Liver (tissue), 9 donors: ENCODE results near the gene FBXO48. TPM values are rescaled to one million over a fixed set of nuclear protein-coding genes. Genes with fewer than 3 reads are reported as not detected.

ENCODE experiments used
- DNase-seq: peaks from one replicate; pipeline ENCODE4 v3.0.0-alpha.2; 2017; ENCODE audit warnings: low spot score
- H3K27ac ChIP-seq, 2 donors: one replicate each; pipeline ENCODE4 v1.7.0; 2013; ENCODE audit warnings: inconsistent platforms in 2 of 2, low read length in 2 of 2, control low read depth in 1 of 2, low read depth in 1 of 2, mild to moderate bottlenecking in 1 of 2
- H3K27me3 ChIP-seq, 4 donors: one replicate each; pipeline versions ENCODE4 v1.6.1 to v1.7.0; 2013; ENCODE audit warnings: low read length in 3 of 4, inconsistent platforms in 1 of 4, mild to moderate bottlenecking in 1 of 4, moderate library complexity in 1 of 4; ENCODE audit not compliant: control insufficient read depth in 4 of 4, insufficient read depth in 4 of 4
- H3K36me3 ChIP-seq, 4 donors: one replicate each; pipeline versions ENCODE4 v1.6.1 to v1.7.0; 2013; ENCODE audit warnings: low read length in 3 of 4, mild to moderate bottlenecking in 3 of 4, low read depth in 1 of 4, moderate library complexity in 1 of 4; ENCODE audit not compliant: control insufficient read depth in 4 of 4, insufficient read depth in 3 of 4
- H3K4me1 ChIP-seq, 4 donors: one replicate each; pipeline versions ENCODE4 v1.6.1 to v1.7.0; 2013; ENCODE audit warnings: low read length in 3 of 4, mild to moderate bottlenecking in 3 of 4, moderate library complexity in 1 of 4; ENCODE audit not compliant: control insufficient read depth in 4 of 4, insufficient read depth in 4 of 4
- H3K4me3 ChIP-seq, 3 donors: one replicate each; pipeline versions ENCODE4 v1.6.1 to v1.7.0; 2013; ENCODE audit warnings: low read length in 3 of 3, control low read depth in 1 of 3, low read depth in 1 of 3, mild to moderate bottlenecking in 1 of 3
- H3K9ac ChIP-seq, 2 donors: one replicate each; pipeline ENCODE4 v1.7.0; 2013; ENCODE audit warnings: low read length in 2 of 2, mild to moderate bottlenecking in 2 of 2, moderate library complexity in 2 of 2, control low read depth in 1 of 2, low read depth in 1 of 2
- H3K9me3 ChIP-seq, 4 donors: one replicate each; pipeline versions ENCODE4 v1.6.1 to v1.7.0; 2013; ENCODE audit warnings: low read length in 3 of 4; ENCODE audit not compliant: control insufficient read depth in 4 of 4
- CTCF ChIP-seq: fragments of 150-350 bp; IDR thresholded peaks from 2 replicates; pipeline ENCODE4 v1.5.1; 2017; ENCODE audit warnings: improper control_type of control experiment, low read depth, low read length; ENCODE audit not compliant: missing input control
- EGR1 ChIP-seq, 2 donors: IDR thresholded peaks; 2 replicates each; pipeline ENCODE4 v1.6.1; 2016 to 2018; ENCODE audit warnings: antibody characterized with exemption in 2 of 2, low read depth in 2 of 2
- FOXA1 ChIP-seq: IDR thresholded peaks from 2 replicates; pipeline ENCODE4 v1.6.1; 2016; ENCODE audit warnings: antibody characterized with exemption
- FOXA2 ChIP-seq: IDR thresholded peaks from 2 replicates; pipeline ENCODE4 v1.6.1; 2016; ENCODE audit warnings: antibody characterized with exemption
- GABPA ChIP-seq, 2 donors: IDR thresholded peaks in 1 of 2; conservative IDR thresholded peaks in 1 of 2; 2 replicates each; pipeline ENCODE4 v1.6.1; 2016; ENCODE audit warnings: antibody characterized with exemption in 2 of 2, mild to moderate bottlenecking in 1 of 2, moderate library complexity in 1 of 2
- HNF4A ChIP-seq, 2 donors: conservative IDR thresholded peaks; 2 replicates each; pipeline ENCODE4 v1.6.1; 2016; ENCODE audit warnings: antibody characterized with exemption in 2 of 2, mild to moderate bottlenecking in 2 of 2
- HNF4G ChIP-seq: IDR thresholded peaks from 2 replicates; pipeline ENCODE4 v1.6.1; 2016; ENCODE audit warnings: antibody characterized with exemption
- JUND ChIP-seq, 2 donors: IDR thresholded peaks; 2 replicates each; pipeline ENCODE4 v1.6.1; 2016; ENCODE audit warnings: antibody characterized with exemption in 2 of 2
- NR2F2 ChIP-seq: IDR thresholded peaks from 2 replicates; pipeline ENCODE4 v1.6.1; 2016; ENCODE audit warnings: antibody characterized with exemption
- RAD21 ChIP-seq, 2 donors: IDR thresholded peaks; 2 replicates each; pipeline ENCODE4 v1.6.1; 2016; ENCODE audit warnings: antibody characterized with exemption in 2 of 2, mild to moderate bottlenecking in 2 of 2
- REST ChIP-seq: IDR thresholded peaks from 2 replicates; pipeline ENCODE4 v1.6.1; 2016; ENCODE audit warnings: antibody characterized with exemption, mild to moderate bottlenecking
- RXRA ChIP-seq, 2 donors: IDR thresholded peaks; 2 replicates each; pipeline ENCODE4 v1.6.1; 2017 to 2018; ENCODE audit warnings: antibody characterized with exemption in 2 of 2, mild to moderate bottlenecking in 1 of 2
- ZBTB33 ChIP-seq: IDR thresholded peaks from 2 replicates; pipeline ENCODE4 v1.6.1; 2016; ENCODE audit warnings: antibody characterized with exemption
- WGBS: extraction: QIAGEN DNeasy Blood & Tissue Kit; methylation state at CpG from one replicate; pipeline ENCODE4 v1.1.7; 2013; 5-methylcytosine and 5-hydroxymethylcytosine counted together
- polyA plus RNA-seq, 2 donors: library from polyadenylated mRNA; stranded (reverse) in 1 of 2; unstranded in 1 of 2; fragments of 200-250 nt in 1 of 2; fragments of >200 nt in 1 of 2; fragmentation: Nextera tagmentation in 1 of 2; extraction: Ambion mirVana in 1 of 2; gene quantifications; one replicate each; pipeline versions ENCODE4 v1.2.1 to v1.2.3, GENCODE V29; 2013 to 2015
- total RNA-seq, 2 donors: library from RNA; depleted of rRNA; stranded (reverse); fragments of >200 nt; gene quantifications; one replicate each; pipeline ENCODE4 v1.2.3, GENCODE V29; 2014
- donor health status: healthy.
- donor health status: healthy.
- donor health status: healthy.
- donor health status: healthy.
- donor health status: healthy.

Gene FBXO48
- total and polyA plus RNA-seq, 4 donors: 0.45 to 1.0 (median 0.75) TPM

GRCh38 chr2:68425503-68425902 lies 41.6 kb downstream of the FBXO48 start:
- Histone ChIP-seq H3K4me3 (no peak overlapping the region), H3K27me3 (no peaks in the 10 kb centered on the region), H3K9me3 (no peaks in the 10 kb centered on the region), H3K27ac (no peak overlapping the region), H3K4me1 (peaks cover 8 to 26% (median 18%) of the 10 kb centered on the region in 4 donors), H3K9ac (no peak overlapping the region), H3K36me3 (no peaks in the 10 kb centered on the region)
- WGBS: 88% methylated on average over 3 of the region's 3 CpGs
- DNase-seq: no peak
- no peak for TF ChIP-seq JUND (IDR thresholded peaks at IDR 0.05)

GRCh38 chr2:68423966-68424650 lies 43.0 kb downstream of the FBXO48 start:
- DNase-seq: no peak
- WGBS: 59% methylated on average over 2 of the region's 2 CpGs
- H3K27me3 ChIP-seq: no peaks in the 10 kb centered on the region
- no peak overlapping the region for H3K9ac ChIP-seq
- peaks cover 8 to 26% (median 18%) of the 10 kb centered on the region in 4 donors for H3K4me1 ChIP-seq
- H3K9me3 ChIP-seq: no peaks in the 10 kb centered on the region
- H3K27ac ChIP-seq: no peak overlapping the region
- no peak overlapping the region for H3K4me3 ChIP-seq
- no peak for TF ChIP-seq ZBTB33
- TF ChIP-seq HNF4G: no peak
- no peak for TF ChIP-seq FOXA2
- TF ChIP-seq REST: no peak
- no peak for TF ChIP-seq EGR1 (IDR thresholded peaks at IDR 0.05; ENCODE audit: low read depth in 2 of 2)
- TF ChIP-seq GABPA (IDR thresholded peaks at IDR 0.05 in 1 of 2, conservative IDR thresholded peaks at IDR 0.05 in 1 of 2): no peak
- no peak for TF ChIP-seq RAD21 (IDR thresholded peaks at IDR 0.05)
- TF ChIP-seq HNF4A (conservative IDR thresholded peaks at IDR 0.05): no peak
- no peak for TF ChIP-seq JUND (IDR thresholded peaks at IDR 0.05)
- no peak for TF ChIP-seq NR2F2
- no peak for TF ChIP-seq RXRA (IDR thresholded peaks at IDR 0.05)
- no peak for TF ChIP-seq CTCF
- no peak for TF ChIP-seq FOXA1
- no peaks in the 10 kb centered on the region for H3K36me3 ChIP-seq
